Activated CD4-positive, alpha-beta T cell treated with anti-CD3 and anti-CD28 coated beads for 24 hours (primary cell): ENCODE results near the gene TP73.

ENCODE experiments used
- DNase-seq, 2 donors: peaks; one replicate each; pipeline ENCODE4 v3.0.0-alpha.2; 2020; ENCODE audit warnings: low read depth in 2 of 2

Gene TP73

DNA sequence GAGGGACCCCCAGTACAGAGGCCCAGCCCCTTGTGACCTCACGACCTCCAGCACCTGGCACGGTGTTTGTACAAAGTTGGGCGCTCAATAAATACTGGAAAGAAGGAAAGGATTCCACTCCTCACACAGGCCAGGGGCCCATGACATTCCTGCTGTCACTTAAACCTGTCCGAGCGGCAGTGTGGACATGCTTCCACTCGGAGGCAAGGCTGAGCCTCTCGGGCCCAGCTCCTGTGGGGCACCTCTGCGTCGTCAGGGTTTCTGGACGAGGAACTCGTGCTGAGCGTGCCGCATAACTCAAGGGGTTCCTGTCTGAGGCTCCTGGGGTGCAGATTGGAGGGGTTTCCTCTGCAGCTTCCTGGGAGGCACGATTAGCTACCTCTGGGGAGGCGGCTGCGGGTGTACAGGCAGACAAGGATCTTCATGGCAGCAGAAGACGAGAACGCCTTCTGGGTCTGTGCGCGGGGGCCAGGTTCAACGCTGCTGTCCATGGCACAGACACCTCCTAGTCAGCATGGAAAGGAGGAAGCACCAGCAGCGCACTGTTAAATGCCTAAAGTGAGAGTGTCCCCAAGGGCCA, 116.6 kb downstream of the TP73 start:
- DNase-seq, result no peak

DNA sequence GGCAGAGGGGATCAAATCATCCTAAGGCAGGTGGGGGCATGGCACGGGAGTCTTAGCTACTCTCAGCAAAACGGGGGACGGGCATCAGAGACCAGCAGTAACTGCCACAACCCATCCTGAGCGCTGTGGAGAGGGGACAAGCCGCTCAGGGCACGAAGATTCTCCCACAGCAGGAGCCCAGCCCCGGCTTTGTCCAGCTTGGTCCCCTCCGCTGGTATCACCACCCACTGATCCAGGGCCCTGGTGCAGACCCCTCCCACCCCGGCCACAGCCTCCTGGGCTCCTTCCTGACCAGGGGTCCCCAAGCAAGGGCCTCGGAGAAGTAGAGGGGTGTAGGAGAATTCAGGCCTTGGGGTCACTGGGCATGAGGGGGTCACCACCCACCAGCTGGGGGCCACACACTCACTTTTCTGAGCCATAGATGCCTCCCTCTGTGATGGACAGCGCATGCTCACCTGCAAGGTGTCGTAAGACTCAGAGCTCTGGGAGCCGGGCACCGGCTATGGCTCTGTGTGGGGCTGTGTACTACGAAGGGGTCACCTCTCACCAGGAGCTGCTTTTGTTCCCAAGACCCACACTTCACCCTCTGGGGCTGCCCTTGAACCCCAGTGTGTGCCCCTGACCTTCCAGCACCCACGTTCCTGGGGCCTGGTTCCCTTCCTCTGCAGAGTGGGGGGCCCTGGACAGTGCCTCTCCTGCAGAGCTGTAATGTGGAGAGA, 117.9 kb downstream of the TP73 start:
- no peak for DNase-seq

DNA sequence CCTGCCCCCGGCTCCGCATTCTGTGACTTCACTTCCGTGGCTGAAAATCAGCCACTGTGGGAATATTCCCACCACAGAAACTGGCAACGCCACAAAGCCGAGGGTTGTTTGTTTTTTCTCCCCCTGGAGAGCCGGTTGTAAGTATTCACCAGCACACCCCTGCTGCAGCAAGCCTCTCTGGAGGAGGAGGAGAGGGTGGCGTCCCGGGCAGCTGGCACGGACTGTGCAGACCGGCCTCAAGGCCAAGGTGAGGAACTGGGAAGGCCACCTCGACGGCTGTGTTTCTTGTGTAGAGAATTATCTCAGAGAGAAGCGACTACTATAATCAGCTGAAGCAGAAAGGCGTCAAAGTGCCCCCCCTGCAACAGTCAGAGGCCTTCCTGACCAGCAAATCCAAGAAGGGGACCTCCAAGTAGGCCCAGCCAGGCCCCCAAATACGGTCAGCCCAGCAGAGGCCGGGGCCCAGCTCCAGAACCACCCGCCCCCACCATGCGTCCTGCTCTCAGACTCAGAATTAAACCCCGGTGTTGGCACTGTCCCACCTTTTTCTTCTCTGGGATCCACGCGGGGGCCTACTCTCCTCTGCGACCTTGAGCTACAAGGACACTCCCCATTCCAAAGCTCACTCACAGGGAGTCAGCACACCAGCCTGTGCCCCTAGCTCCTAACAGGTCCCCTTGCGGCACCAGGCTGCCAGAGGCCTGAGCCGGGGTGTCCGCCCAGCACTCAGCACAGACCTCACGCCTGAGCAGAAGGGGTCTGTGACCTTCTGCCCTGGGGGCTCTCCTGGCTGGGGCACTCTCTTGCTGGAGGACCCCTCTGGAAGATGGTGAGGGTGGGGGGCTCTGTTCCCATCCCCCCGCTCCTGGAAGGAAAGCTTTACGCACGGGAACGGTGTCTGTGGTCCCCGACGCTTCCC, 119.1 kb downstream of the TP73 start:
- DNase-seq, result no peak

DNA sequence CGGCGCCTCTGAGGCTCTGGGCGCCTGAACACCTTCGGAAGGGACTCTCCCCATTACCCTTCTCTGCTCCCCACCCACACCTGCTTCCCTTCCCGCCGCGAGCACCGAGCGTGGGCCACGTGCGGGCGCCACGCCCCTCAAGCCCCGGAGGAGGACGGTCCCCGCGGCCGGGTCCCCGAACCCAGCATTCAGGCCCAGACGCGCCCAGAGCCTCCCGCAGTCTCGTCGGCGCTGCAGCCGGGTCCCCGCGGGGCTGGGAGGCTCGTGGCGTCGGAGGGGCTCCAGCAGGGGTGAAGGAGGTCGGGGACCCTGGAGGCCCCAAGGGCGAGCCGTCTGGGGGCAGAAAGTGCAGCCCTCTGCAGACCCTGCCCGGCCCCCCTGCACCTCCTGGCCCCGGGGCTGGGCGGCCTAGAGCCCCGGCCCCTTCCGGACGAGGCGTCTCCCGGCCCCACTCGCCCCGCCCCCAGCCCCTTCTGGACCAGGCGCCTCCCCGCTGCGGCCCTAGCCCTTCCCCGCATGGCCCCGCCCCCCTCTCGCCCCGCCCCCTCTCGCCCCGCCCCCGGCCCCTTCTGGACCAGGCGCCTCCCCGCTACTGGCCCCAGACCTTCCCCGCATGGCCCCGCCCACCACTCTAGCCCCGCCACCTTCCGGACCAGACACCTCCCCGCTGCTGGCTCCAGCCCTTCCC, 119.9 kb downstream of the TP73 start:
- peak; percentile 81 to 83 for DNase-seq

DNA sequence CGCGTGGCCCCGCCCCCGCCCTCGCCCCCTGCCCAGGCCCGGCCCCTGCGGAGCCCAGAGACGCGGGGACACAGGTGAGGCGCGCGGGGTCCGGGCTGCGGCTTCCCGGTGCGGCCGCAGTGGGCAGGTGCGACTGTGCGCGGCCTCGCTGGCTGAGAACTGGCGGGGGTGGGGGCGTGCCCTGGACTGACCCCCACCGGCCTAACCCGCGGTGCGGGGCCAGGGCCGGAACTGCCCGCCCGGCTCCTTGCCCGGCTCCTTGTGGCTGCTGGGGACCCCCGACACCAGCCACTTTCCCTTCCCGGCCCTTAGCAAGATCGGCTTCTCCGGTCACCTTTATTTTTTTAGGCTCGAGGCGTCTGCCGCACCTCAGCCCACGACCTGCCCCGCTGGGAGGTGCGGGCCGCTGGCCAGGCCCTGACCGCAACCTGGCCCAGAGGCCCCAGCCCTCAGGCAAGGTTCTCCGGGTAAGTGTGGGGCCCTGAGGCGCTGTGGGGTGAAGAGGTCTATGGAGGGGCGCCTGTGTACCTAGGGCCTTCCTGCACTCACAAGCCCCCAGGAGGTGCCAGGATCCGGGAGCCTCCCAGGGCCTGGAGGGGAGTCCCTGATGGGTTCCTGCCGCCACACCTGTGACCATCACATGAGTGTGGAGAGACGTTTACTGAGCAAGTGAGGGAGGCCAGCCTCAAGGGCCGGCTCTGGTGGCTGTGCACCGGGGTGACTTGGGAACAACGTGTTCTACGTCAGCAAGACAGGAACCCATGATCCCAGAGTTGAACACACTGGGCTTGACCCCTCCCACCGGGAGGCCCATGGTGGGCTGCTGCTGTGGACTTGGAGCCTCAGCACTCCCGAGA, 120.6 kb downstream of the TP73 start, which contains the start of gene SMIM1:
Gene SMIM1 (plus strand): TSS at position 35 of the 857 bp plus-strand sequence. CDS start 2,625 bp downstream, outside the sequence.
- DNase-seq, result no peak

DNA sequence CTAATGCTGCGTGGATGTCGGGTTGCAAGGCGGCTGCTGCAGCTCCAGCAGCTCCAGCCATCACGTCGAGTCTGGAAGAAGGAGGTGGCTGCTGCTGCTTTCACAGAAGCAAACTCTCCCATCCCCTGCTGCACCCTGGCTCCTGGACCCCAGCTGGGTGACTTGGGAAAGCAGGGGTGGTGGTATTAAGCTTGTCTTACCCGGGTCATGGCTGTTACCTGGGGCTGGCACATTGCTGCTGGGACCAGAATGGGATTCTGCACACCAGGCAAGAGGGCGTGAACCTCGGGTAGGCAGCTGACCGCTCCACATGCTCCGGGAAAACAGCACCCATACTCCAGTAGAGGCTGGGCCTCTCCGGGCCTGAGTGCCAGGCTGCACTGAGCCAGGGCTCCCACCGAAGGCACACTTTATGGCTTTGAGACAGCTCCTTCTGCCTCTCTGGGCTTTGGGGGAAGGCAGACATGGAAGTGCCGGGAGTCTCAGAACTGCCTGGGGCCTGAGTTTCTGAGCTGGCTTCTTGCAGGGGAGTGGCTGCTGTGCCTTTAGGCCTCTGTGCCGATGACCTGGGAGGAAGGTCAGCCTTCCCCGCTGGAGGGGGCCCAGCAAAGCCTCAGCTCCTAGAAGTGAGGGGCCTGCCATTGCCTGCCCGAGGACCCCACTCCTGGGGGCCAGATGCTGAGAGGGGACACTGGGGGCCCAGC, 121.4 kb downstream of the TP73 start:
- DNase-seq, result no peak

DNA sequence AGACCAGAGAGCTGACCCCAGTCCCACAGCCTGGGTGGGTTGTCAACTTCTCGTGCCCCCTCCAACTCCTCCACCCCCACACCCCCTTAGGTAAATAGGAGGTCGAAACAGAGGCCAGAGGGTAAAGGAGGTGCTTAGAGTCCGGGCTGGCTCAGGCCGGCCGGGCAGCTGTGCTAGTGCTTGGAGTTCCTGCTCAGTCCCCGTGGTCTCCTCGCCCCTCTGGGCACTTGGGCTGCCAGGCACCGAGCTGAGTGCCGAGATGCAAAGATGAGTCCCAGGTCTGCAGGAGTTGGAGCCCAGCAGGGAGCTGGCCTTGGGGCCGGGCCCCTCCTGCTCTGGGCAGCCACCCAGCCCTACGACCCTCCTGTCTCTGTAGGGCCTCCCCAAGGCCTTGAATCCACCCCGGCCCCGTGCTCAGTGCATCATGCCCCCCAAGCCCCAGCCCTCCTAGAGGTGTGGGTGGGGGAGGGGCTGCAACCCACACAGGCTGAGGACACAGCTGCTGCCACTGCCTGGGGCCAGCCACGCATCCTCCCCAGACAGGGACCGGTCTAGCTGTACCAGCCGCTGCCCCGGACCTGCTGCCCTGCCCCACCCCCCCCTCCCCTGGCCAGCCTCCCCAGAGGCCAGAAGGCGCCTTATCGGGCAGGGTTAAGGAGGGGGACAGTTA, 122.1 kb downstream of the TP73 start:
- DNase-seq, result no peak

DNA sequence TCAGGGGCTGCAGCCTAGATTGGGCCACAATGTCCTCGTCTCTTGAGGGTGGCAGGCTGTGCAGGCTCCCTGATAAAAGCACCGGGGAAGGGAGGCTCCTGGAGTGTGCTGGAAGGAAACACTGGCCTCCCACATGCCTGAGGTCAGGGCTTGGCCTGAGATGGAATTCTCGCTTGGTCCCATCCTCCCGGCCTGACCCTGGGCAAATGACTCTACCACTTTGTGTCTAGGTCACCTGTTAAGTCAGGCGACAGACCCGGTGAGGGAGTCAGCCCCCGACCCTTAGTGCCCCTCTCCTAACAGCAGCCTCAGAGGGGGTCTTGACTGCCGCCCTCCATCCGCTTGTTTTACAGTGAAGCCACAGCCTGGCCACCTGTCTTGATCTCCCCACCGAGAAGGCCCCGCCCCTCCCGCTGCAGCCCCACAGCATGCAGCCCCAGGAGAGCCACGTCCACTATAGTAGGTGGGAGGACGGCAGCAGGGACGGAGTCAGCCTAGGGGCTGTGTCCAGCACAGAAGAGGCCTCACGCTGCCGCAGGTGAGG, 122.7 kb downstream of the TP73 start:
- DNase-seq, result no peak

DNA sequence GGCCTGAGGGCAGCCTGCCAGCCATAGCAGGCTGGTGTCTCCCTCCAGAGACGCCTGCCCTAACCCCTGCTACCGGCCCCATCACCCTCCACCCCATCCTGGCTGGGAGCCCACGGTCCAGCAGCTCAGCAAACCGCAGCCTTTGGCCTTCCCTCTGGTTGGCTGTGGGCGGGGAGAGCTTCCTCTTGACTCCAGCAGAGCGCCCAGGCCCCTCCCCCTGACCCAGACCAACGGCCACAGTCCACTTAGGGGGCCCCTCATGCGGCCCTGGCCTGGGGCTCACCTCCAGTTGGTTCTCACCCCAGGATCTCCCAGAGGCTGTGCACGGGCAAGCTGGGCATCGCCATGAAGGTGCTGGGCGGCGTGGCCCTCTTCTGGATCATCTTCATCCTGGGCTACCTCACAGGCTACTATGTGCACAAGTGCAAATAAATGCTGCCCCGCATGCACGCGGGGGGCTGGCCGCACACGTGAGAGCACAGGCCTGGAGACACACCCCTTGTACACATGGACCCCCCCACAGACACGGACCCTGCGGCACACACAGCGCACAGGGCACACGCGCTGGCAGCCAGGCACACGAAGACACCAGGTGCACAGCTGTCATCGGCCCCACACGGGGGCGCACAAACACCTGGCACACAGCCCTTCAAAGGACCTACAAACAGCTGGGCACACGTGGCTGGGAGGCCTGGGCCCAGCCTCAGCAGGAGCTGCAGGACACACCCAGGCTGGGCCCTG, 123.3 kb downstream of the TP73 start:
- no peak for DNase-seq

DNA sequence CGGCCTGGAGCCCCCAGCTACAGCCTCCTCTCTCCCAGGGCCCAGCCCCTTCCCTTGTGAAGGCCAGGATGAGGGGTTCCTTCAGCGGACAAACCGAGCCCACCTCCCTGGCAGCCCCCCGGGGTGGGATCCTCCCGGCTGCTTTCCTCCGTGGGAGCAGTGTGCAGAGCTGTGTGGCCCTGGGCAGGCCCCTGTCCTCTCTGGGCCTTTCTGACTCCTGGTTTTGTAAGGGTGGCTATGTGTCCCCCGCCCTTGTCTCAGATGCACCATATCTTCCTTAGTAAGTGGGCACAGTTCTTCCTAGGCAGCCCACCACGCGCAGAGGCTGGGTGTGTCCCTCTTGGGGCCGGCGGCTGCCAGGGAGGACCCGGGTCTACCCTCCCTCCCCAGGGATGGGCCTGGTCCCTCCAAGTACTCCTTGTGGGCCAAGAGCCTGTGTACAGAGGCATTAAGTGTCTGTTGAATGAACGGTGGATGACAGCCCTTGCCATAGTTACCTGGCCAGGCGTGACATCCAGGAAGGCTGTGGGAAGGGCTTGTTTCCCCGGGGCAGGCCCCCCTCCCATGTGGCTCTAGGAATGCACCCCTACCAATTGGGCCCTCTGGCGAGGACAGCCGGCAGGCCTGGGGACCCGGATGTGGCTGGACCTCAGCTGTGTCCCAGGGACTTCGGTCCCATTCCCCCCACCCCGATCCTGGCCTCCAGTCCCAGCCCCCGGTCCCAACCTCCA, 124.1 kb downstream of the TP73 start:
- no peak for DNase-seq

DNA sequence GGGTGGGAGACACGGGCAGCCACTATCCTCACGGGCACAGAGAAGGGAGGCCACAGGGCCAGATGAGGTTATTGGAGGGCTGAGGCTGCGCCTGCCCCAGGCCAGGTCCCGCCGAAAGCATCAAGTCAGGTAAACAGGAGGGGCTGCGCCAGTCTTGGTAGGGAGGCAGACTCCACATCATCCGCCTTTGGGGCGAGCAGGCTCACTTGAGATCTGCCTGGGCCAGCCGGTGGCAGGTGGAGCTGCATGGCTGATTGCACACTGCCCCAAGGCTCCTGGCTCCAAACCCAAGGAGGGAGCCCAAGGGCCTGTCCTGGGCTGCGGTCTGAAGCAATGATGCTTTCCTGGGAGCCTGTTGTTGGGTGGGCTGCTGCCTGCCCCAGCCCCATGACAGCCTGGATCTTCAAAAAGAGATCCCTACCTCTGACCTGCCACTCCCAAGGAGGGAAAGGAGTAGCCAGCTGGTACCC, 124.8 kb downstream of the TP73 start:
- DNase-seq, result no peak

DNA sequence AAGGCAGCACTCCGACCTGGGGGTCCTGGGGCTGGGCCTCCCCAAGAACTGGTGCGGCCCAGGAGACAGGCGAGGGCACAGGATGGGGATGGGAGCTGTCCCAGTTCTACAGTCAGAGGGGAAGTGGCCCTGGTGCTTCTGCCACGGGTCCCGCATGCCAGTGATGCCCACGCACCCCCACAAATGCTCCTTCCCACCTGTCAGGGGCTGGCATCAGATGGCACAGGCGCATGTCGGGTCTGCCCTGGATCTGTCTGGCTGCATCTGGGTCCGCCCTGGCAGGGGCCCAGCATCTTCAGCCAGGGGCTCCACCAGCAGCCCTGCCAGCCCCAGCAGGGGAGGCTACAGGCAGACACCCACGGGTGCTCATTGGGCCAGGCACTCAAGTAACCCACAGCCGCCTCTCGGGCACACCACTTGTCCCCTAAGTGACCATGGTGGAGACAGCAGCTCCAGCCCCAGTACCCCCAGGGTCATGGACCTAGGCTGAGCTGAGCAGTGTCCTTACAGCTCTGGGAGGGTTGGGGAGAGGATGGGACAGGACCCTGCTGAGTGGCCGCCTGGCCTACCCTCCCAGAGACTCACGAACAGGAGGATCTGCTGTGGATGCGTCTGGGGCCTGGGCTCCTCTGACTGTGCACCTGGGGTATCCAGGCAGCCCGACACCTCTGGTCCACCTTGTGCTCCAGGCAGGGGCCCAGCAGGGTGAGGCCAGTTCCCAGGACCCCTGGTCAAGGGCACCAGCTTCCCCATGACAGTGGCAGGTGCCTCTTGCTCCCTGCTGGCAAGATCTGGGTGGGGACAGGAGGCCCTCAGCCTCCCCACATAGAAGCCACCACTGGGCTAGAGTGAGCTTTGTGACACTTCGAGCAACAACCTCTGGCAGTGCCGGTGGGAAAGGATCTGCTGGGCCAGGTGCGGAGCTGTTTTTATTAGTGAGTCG, 125.6 kb downstream of the TP73 start:
- no peak for DNase-seq

DNA sequence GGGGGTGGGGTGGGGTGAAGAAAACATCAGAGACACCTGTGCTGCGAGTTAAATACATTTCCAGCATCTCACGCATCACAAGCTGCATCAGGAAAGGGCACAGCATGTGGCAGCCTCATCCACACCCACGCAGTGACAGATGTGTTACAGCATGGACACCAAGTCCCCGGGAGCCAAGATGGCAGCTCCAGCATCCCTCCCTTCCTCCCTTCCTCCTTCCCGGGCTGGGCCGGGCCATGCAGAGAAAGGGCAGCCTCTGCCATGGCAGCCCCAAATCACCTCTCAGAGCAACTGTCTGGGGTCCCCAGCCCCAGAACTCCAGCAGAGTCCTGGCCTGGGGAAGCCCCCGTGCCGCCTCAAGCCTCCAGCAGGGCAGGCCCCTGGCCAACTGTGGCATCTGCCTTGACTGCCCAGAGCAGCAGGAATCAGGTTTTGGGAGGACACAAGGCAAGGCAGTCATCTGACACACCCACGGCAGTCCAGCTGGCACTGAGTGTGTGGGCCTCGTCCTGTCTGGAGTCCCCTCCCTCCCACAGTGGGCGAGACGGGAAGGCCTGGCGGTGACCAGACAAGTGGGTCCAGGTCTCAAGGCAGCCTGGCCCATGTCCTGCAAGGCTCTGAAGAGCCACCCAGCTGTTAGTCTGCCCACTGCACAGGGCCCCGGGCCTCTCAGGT, 126.4 kb downstream of the TP73 start:
- no peak for DNase-seq

DNA sequence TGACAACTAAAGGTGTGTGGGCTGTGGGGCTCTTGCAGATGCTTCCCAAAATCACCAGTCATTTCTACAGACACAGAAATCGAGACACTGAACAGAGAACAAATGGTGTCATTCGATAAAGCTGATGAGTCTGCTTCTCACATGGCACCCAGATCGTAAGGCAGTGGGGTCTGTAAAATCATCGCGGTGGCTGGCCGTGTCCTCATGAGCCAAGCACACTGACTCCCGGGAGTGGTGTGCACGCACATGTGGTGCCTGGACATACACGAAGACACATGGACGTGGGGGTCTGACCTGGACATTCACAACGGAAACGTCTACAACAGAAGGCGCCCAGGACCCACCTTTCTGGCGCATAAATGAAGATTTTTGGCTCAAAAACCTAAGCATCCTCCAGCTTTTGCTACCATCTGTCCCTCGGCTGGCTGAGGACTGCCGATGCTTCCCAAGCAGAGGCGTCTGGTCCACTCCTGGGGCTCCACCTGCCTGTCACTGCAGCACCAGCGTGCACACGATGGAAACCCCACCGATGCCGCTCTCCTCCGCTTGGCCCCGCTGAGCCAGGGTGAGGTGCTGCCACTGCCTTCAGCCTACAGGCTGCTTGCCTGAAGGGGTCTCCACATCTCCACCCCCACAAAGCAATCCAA, 127.1 kb downstream of the TP73 start:
- no peak for DNase-seq

DNA sequence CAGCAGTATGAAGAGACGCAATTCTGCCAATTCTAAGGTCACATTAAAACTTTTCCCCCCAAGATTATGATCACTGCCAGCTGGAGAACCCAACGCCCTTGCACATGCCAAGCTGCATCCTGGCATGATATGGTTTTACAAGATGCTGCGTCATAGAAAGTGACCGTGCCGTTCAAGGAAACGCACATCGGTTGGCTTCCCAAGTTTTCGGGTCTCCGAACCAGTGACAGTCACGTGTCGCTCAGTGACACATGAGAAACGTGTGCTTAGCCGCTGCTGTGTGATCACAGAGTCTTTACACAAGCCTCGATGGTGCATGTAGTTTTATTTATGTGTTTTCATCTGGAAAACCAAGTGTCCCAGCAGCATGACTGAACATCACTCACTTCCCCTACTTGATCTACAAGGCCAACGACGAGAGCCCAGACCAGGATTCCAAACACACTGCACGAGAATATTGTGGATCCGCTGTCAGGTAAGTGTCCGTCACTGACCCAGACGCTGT, 127.6 kb downstream of the TP73 start:
- no peak for DNase-seq

DNA sequence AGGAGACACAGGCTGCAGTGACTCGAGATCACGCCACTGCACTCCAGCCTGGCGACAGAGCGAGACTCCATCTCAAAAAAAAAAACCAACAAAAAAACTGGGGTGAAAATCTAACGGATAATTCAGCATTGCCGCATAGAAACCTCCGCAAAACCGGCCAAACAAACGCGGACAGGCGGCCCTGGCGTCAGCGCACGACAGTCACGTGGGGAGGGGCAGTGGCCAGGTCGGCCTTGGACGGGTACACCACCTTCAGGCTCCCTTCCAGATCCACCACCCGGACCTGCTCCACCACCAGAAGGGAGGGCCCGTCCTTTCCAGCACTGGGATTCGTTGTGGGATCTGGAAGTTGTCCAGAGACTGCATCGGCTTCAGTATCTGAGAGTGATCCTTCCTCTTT, 128.6 kb downstream of the TP73 start:
- DNase-seq, result no peak
